GM12875 (cell line): Measurements from ENCODE around the gene NPPA.

Source experiments
- H3K4me3 ChIP-seq: one replicate; pipeline ENCODE4 v1.5.1; 2011; ENCODE audit warnings: low read depth, low read length, control low read depth
- CTCF ChIP-seq: IDR thresholded peaks from 2 replicates; pipeline ENCODE4 v1.5.1; 2011; ENCODE audit warnings: low read depth, mild to moderate bottlenecking, control low read depth, inconsistent platforms, low read length, moderate library complexity, borderline replicate concordance; ENCODE audit not compliant: insufficient read depth

Gene NPPA

GRCh38 chr1:11835441-11836225 lies 11.9 kb downstream of the NPPA start:
- TF ChIP-seq CTCF = no peak
- H3K4me3 ChIP-seq = no peak overlapping the region

GRCh38 chr1:11833900-11834299 lies 13.7 kb downstream of the NPPA start:
- no peak for TF ChIP-seq CTCF
- no peak overlapping the region for H3K4me3 ChIP-seq

- no peak overlapping the region for H3K4me3 ChIP-seq
- TF ChIP-seq CTCF = no peak
Observed at GRCh38 chr1:11833497-11833896, 14.1 kb downstream of the NPPA start.

GRCh38 chr1:11831945-11832725 lies 15.4 kb downstream of the NPPA start:
- no peak for TF ChIP-seq CTCF
- H3K4me3 ChIP-seq = no peak overlapping the region

- no peak for TF ChIP-seq CTCF
- no peak overlapping the region for H3K4me3 ChIP-seq
Observed at GRCh38 chr1:11828511-11828910, 19.1 kb downstream of the NPPA start.

GRCh38 chr1:11826946-11827345 lies 20.6 kb downstream of the NPPA start:
- no peak for TF ChIP-seq CTCF
- no peak overlapping the region for H3K4me3 ChIP-seq
